BLaER1 (cell line): ENCODE measurements around the gene TRAPPC2L.

Source experiments
- H3K27ac ChIP-seq: shearing (Covaris generic); formaldehyde crosslinking; 2 replicates; pipeline ENCODE4 v1.8.1; 2022
- H3K27me3 ChIP-seq: shearing (Covaris generic); formaldehyde crosslinking; 2 replicates; pipeline ENCODE4 v1.8.1; 2022
- H3K36me3 ChIP-seq: shearing (Covaris generic); formaldehyde crosslinking; 2 replicates; pipeline ENCODE4 v1.8.1; 2022
- H3K4me1 ChIP-seq: shearing (Covaris generic); formaldehyde crosslinking; 2 replicates; pipeline ENCODE4 v1.8.1; 2022
- H3K4me2 ChIP-seq: shearing (Covaris generic); formaldehyde crosslinking; 2 replicates; pipeline ENCODE4 v1.8.1; 2022
- H3K4me3 ChIP-seq: shearing (Covaris generic); formaldehyde crosslinking; 2 replicates; pipeline ENCODE4 v1.8.1; 2022
- H3K9ac ChIP-seq: shearing (Covaris generic); formaldehyde crosslinking; 2 replicates; pipeline ENCODE4 v1.8.1; 2022
- H3K9me3 ChIP-seq: shearing (Covaris generic); formaldehyde crosslinking; 2 replicates; pipeline ENCODE4 v1.8.1; 2022
- H4K20me1 ChIP-seq: shearing (Covaris generic); formaldehyde crosslinking; 2 replicates; pipeline ENCODE4 v1.8.1; 2022
- Cebpa-rat ChIP-seq: shearing (Covaris generic); IDR thresholded peaks from 2 replicates; pipeline ENCODE4 v1.8.1; 2022

Gene TRAPPC2L

GRCh38 chr16:88844419-88845036 is 12.4 kb upstream of the TRAPPC2L start:
- Histone ChIP-seq H3K9me3 (no peaks in the 10 kb centered on the region), H3K4me2 (no peak overlapping the region), H3K9ac (no peak overlapping the region), H4K20me1 (peaks cover 94% of the 10 kb centered on the region), H3K27ac (no peak overlapping the region), H3K27me3 (no peaks in the 10 kb centered on the region), H3K36me3 (peaks cover 59% of the 10 kb centered on the region), H3K4me1 (peaks cover 40% of the 10 kb centered on the region), H3K4me3 (no peak overlapping the region)
- TF ChIP-seq Cebpa-rat, result no peak

GRCh38 chr16:88846088-88846487 is 10.8 kb upstream of the TRAPPC2L start:
- Histone ChIP-seq H3K27ac (no peak overlapping the region), H3K36me3 (peaks cover 71% of the 10 kb centered on the region), H3K4me2 (no peak overlapping the region), H3K4me1 (peaks cover 25% of the 10 kb centered on the region), H3K4me3 (no peak overlapping the region), H3K9me3 (no peaks in the 10 kb centered on the region), H4K20me1 (peaks cover 94% of the 10 kb centered on the region), H3K9ac (no peak overlapping the region), H3K27me3 (no peaks in the 10 kb centered on the region)
- TF ChIP-seq Cebpa-rat, result no peak

- H4K20me1 ChIP-seq, result peaks cover 94% of the 10 kb centered on the region
- H3K36me3 ChIP-seq, result peaks cover 69% of the 10 kb centered on the region
- no peaks in the 10 kb centered on the region for H3K27me3 ChIP-seq
- no peaks in the 10 kb centered on the region for H3K9me3 ChIP-seq
- H3K4me2 ChIP-seq, result no peak overlapping the region
- H3K4me1 ChIP-seq, result peaks cover 12% of the 10 kb centered on the region; the same call in 1 of the 2 replicates
- TF ChIP-seq Cebpa-rat, result no peak
- no peak overlapping the region for H3K9ac ChIP-seq
- H3K4me3 ChIP-seq, result no peak overlapping the region
- no peak overlapping the region for H3K27ac ChIP-seq
These were observed 9.3 kb upstream of the TRAPPC2L start for GRCh38 chr16:88847654-88848053.

- Histone ChIP-seq H3K4me2 (no peak overlapping the region), H3K9me3 (no peaks in the 10 kb centered on the region), H3K4me1 (peaks cover 15% of the 10 kb centered on the region; the same call in 1 of the 2 replicates), H4K20me1 (peaks cover 94% of the 10 kb centered on the region), H3K36me3 (peaks cover 65% of the 10 kb centered on the region), H3K4me3 (no peak overlapping the region), H3K27me3 (no peaks in the 10 kb centered on the region), H3K9ac (no peak overlapping the region), H3K27ac (no peak overlapping the region; the same call in 1 of the 2 replicates)
- TF ChIP-seq Cebpa-rat, result no peak
These were observed 8.4 kb upstream of the TRAPPC2L start for GRCh38 chr16:88848557-88848956.

GRCh38 chr16:88850531-88851199 is 6.3 kb upstream of the TRAPPC2L start:
- Histone ChIP-seq H3K4me2 (no peak overlapping the region), H3K27ac (no peak overlapping the region), H3K9me3 (no peaks in the 10 kb centered on the region), H3K9ac (no peak overlapping the region), H3K36me3 (peaks cover 70% of the 10 kb centered on the region), H3K27me3 (no peaks in the 10 kb centered on the region), H4K20me1 (peaks cover 94% of the 10 kb centered on the region), H3K4me1 (peaks cover 23% of the 10 kb centered on the region), H3K4me3 (no peak overlapping the region)
- no peak for TF ChIP-seq Cebpa-rat

- no peak overlapping the region for H3K27ac ChIP-seq
- no peak overlapping the region; the same call in 1 of the 2 replicates for H3K9ac ChIP-seq
- peaks cover 63% of the 10 kb centered on the region for H3K36me3 ChIP-seq
- H3K4me3 ChIP-seq, result no peak overlapping the region
- no peak for TF ChIP-seq Cebpa-rat
- H3K27me3 ChIP-seq, result no peaks in the 10 kb centered on the region
- no peaks in the 10 kb centered on the region for H3K9me3 ChIP-seq
- peaks cover 29% of the 10 kb centered on the region for H3K4me1 ChIP-seq
- no peak overlapping the region for H3K4me2 ChIP-seq
- H4K20me1 ChIP-seq, result peaks cover 91% of the 10 kb centered on the region
These were observed 5.3 kb upstream of the TRAPPC2L start for GRCh38 chr16:88851616-88852015.

- peaks cover 84% of the 10 kb centered on the region for H4K20me1 ChIP-seq
- 0 out of 2 replicates have a peak overlapping the region, but pooled peaks have one; percentile 18 for H3K27ac ChIP-seq
- no peaks in the 10 kb centered on the region for H3K27me3 ChIP-seq
- no peak overlapping the region for H3K4me3 ChIP-seq
- H3K4me1 ChIP-seq, result peaks cover 39% of the 10 kb centered on the region
- no peak for TF ChIP-seq Cebpa-rat
- H3K4me2 ChIP-seq, result no peak overlapping the region
- peaks cover 48% of the 10 kb centered on the region for H3K36me3 ChIP-seq
- H3K9ac ChIP-seq, result 0 out of 2 replicates have a peak overlapping the region, but pooled peaks have one; percentile 10
- H3K9me3 ChIP-seq, result no peaks in the 10 kb centered on the region
These were observed 3.5 kb upstream of the TRAPPC2L start for GRCh38 chr16:88853325-88853941.

- Histone ChIP-seq H3K4me1 (peaks cover 49% of the 10 kb centered on the region), H3K4me2 (peak overlapping the region; percentile 97), H3K9ac (peak overlapping the region; percentile 31; the same call in 1 of the 2 replicates), H3K27me3 (no peaks in the 10 kb centered on the region), H3K4me3 (no peak overlapping the region), H3K27ac (no peak overlapping the region), H4K20me1 (peaks cover 83% of the 10 kb centered on the region), H3K36me3 (peaks cover 37% of the 10 kb centered on the region), H3K9me3 (no peaks in the 10 kb centered on the region)
- no peak for TF ChIP-seq Cebpa-rat
These were observed 2.4 kb upstream of the TRAPPC2L start for GRCh38 chr16:88854306-88855111.

- Histone ChIP-seq H4K20me1 (peaks cover 83% of the 10 kb centered on the region), H3K4me3 (no peak overlapping the region), H3K36me3 (peaks cover 30% of the 10 kb centered on the region), H3K4me2 (peak overlapping the region; percentile 97), H3K27me3 (no peaks in the 10 kb centered on the region), H3K9ac (peak overlapping the region; percentile 31; the same call in 1 of the 2 replicates), H3K9me3 (no peaks in the 10 kb centered on the region), H3K27ac (no peak overlapping the region), H3K4me1 (peaks cover 56% of the 10 kb centered on the region)
- no peak for TF ChIP-seq Cebpa-rat
These were observed 1.8 kb upstream of the TRAPPC2L start for GRCh38 chr16:88855176-88855575.
